Measurements from ENCODE around the gene TSPAN4. TPM values are rescaled to one million over a fixed set of nuclear protein-coding genes. Genes with fewer than 3 reads are reported as not detected.

Gene TSPAN4
- total and polyA plus RNA-seq, 10 of the 15 experiments (the other 5 are each of a cell fraction or from before 2014, with no cell fraction given): 0.37 to 14.0 (median 8.5) TPM; not detected in 1

- TF ChIP-seq ZNF592 (IDR thresholded peaks at IDR 0.05) (no peak), POU2F2 (IDR thresholded peaks at IDR 0.05; ENCODE audit: borderline replicate concordance, low read depth, low read length) (no peak), KLF5 (IDR thresholded peaks at IDR 0.05; ENCODE audit: partially characterized antibody) (no peak)
Observed at GRCh38 chr11:795634-796564, 46.8 kb upstream of the TSPAN4 start (continued).

- H2AFZ ChIP-seq (ENCODE audit: control insufficient read depth, low read depth, low read length): peak overlapping the region; percentile 92; the same call in 1 of the 2 replicates
- H3K4me2 ChIP-seq (ENCODE audit: control insufficient read depth, insufficient read depth): peak overlapping the region; percentile 100
- FAIRE-seq (peak; percentile 52), DNase-seq (ENCODE audit: low read depth, low spot score) (no peak), ATAC-seq (no peak)
- in situ Hi-C loops (cut with MboI) (no loop called here), intact Hi-C loops (cut with micrococcal nuclease; ENCODE audit: unreplicated experiment) (loop anchor here (1.0 to 5.0 kb wide), 2 partner anchors 13 to 49 kb away; partner anchors contain the start of genes RPLP2 and TALDO1)
- no peaks in the 10 kb centered on the region for H4K20me1 ChIP-seq (ENCODE audit: control insufficient read depth, insufficient read depth)
- RAD21 ChIA-PET (ENCODE audit: unreplicated experiment): interaction anchor here (0.8 to 2.8 kb wide), 6 partner anchors 23 to 261 kb away, joined by 3 to 14 read pairs (median 4); partner anchors contain the start of genes HRAS and TMEM80
- H3K27ac ChIP-seq (ENCODE audit: control insufficient read depth, insufficient read depth): peak overlapping the region; percentile 67
- peaks cover 30% of the 10 kb centered on the region for H3K79me2 ChIP-seq (ENCODE audit: control insufficient read depth, insufficient read depth, low read length)
- H3K36me3 ChIP-seq (ENCODE audit: control insufficient read depth in 2 of 2, insufficient read depth in 2 of 2, low read length in 1 of 2): peaks cover 0 to 12% of the 10 kb centered on the region in 2 experiments; a peak in 2 of 4 replicates
- H3K4me1 ChIP-seq (ENCODE audit: control insufficient read depth, insufficient read depth, low read length): peaks cover 15% of the 10 kb centered on the region
- peak overlapping the region; percentile 97 for H3K4me3 ChIP-seq
- H3K27me3 ChIP-seq (replicated peaks in 1 of 2; ENCODE audit: control insufficient read depth in 2 of 2, insufficient read depth in 2 of 2, low read length in 1 of 2): no peaks in the 10 kb centered on the region
- SMC1A ChIA-PET (ENCODE audit: uncharacterized antibody, unreplicated experiment): interaction anchor here (1.2 kb wide), 1 partner anchor 10 kb away, joined by 3 read pairs; no protein-coding TSS in a partner anchor
- TF ChIP-seq BACH1 (IDR thresholded peaks at IDR 0.05; ENCODE audit: borderline replicate concordance) (0 out of 2 replicates have a peak, but pooled peaks have one; percentile 8), KDM1A (IDR thresholded peaks at IDR 0.05; ENCODE audit: borderline replicate concordance) (no peak), POU2F2 (IDR thresholded peaks at IDR 0.05; ENCODE audit: borderline replicate concordance, low read depth, low read length) (no peak), CREB1 (IDR thresholded peaks at IDR 0.05; ENCODE audit: low read depth) (0 out of 2 replicates have a peak, but pooled peaks have one; percentile 17), NR2C1 (IDR thresholded peaks at IDR 0.05) (0 out of 2 replicates have a peak, but pooled peaks have one; percentile 9), POLR2A (IDR thresholded peaks at IDR 0.05; ENCODE audit: low read depth, low read length) (peak; percentile 19)
- H3K9me3 ChIP-seq (replicated peaks; ENCODE audit: control insufficient read depth, insufficient read depth, low read length): no peaks in the 10 kb centered on the region
- POLR2A ChIA-PET: interaction anchor here (0.5 to 1.7 kb wide), 11 partner anchors 9 to 228 kb away, joined by 3 to 10 read pairs (median 4); partner anchors contain the start of genes PNPLA2 and RPLP2
- WGBS (ENCODE audit: insufficient coverage, insufficient replicate concordance, low lambda C conversion rate, missing lambda C conversion rate): under 1% methylated on average over 18 of the region's 18 CpGs
- BruUV-seq (replicated peaks): TSS peak; percentile 29
- H3K9ac ChIP-seq (ENCODE audit: control insufficient read depth, insufficient read depth, low read length): peak overlapping the region; percentile 79
- CTCF ChIA-PET: interaction anchor here (0.6 to 1.5 kb wide), 7 partner anchors 9 to 242 kb away, joined by 3 to 5 read pairs (median 3); no protein-coding TSS in a partner anchor
Observed at GRCh38 chr11:796565-797295, 45.9 kb upstream of the TSPAN4 start.
